Lower leg skin (tissue), 4 donors: ENCODE data around the gene LGR6. TPM values are rescaled to one million over a fixed set of nuclear protein-coding genes. Genes with fewer than 3 reads are reported as not detected.
"Not testable (repeated sequence)": the region's sequence is repeated elsewhere in the genome, so short reads cannot be mapped to it uniquely, and the experiment has no call there.

Experiments used
- DNase-seq, 2 donors: peaks; one replicate each; pipeline ENCODE4 v3.0.0-alpha.2; 2019; ENCODE audit warnings: low spot score in 2 of 2
- H3K4me3 ChIP-seq: fragments of 200-600 bp; sonication (generic); 2 replicates; pipeline ENCODE4 v1.5.1; 2017; ENCODE audit warnings: mild to moderate bottlenecking, low read depth; ENCODE audit not compliant: poor library complexity, severe bottlenecking
- CTCF ChIP-seq, 3 donors: fragments of 450-650 bp; IDR thresholded peaks; one replicate each; pipeline ENCODE4 v1.5.1; 2016; ENCODE audit warnings: antibody characterized with exemption in 3 of 3, mild to moderate bottlenecking in 3 of 3, moderate library complexity in 2 of 3
- POLR2A ChIP-seq, 2 donors: fragments of 450-650 bp; IDR thresholded peaks; one replicate each; pipeline ENCODE4 v1.6.1; 2016 to 2017; ENCODE audit warnings: antibody characterized with exemption in 2 of 2, mild to moderate bottlenecking in 1 of 2, moderate library complexity in 1 of 2
- WGBS, 2 donors: methylation state at CpG; one replicate each; pipeline ENCODE4 v1.1.5; 2018; 5-methylcytosine and 5-hydroxymethylcytosine counted together
- intact Hi-C: fragments of 100-400 bp; cut with DNase I; formaldehyde crosslinking; loops from one replicate; pipeline ENCODE4 v1.15.0; 2023; ENCODE audit warnings: low total_unique reads
- total RNA-seq, 4 donors: library from RNA; depleted of rRNA; stranded (reverse); fragments of >200 nt; gene quantifications; one replicate each; pipeline ENCODE4 v1.1.0, GENCODE V29; 2016

The LGR6 gene
- total RNA-seq, 4 donors from 2014 or later = 0.39 to 4.4 (median 1.8) TPM

GRCh38 chr1:202189001-202189790 is 4.4 kb upstream of the LGR6 start:
- WGBS, 2 donors = 54 to 69% methylated on average over 14 to 20 of the region's 20 CpGs
- no peak overlapping the region for H3K4me3 ChIP-seq
- TF ChIP-seq POLR2A (IDR thresholded peaks at IDR 0.05) = no peak
- TF ChIP-seq CTCF (IDR thresholded peaks at IDR 0.05) = no peak
- intact Hi-C loops = loop anchor here (5.0 to 10.0 kb wide), 2 partner anchors 128 to 526 kb away; partner anchors contain the start of gene SYT2
- DNase-seq = peak; percentile 44 to 94

- intact Hi-C loops = loop anchor here (5.0 to 10.0 kb wide), 2 partner anchors 127 to 525 kb away; partner anchors contain the start of gene SYT2
- TF ChIP-seq POLR2A (IDR thresholded peaks at IDR 0.05) = no peak
- no peak for TF ChIP-seq CTCF (IDR thresholded peaks at IDR 0.05)
- no peak for DNase-seq
- 85 to 88% methylated on average over 7 of the region's 7 CpGs for WGBS, 2 donors
- H3K4me3 ChIP-seq = no peak overlapping the region
Measured at GRCh38 chr1:202189918-202190715, 3.5 kb upstream of the LGR6 start.

GRCh38 chr1:202191391-202191790 is 2.2 kb upstream of the LGR6 start:
- DNase-seq, intact Hi-C loops, H3K4me3 ChIP-seq: not testable (repeated sequence)
- 95 to 100% methylated on average over 1 to 3 of the region's 33 CpGs for WGBS, 2 donors

GRCh38 chr1:202192770-202193613 is 607 bp upstream of the LGR6 start:
- intact Hi-C loops = no loop called here
- H3K4me3 ChIP-seq = no peak overlapping the region
- 25 to 29% methylated on average over 9 to 14 of the region's 18 CpGs for WGBS, 2 donors
- TF ChIP-seq CTCF (IDR thresholded peaks at IDR 0.05) = no peak
- peak in 1 of 2 donors; percentile 91 for DNase-seq

- no peak for TF ChIP-seq POLR2A (IDR thresholded peaks at IDR 0.05)
- TF ChIP-seq CTCF (IDR thresholded peaks at IDR 0.05) = no peak
- no peak for DNase-seq
- H3K4me3 ChIP-seq = no peak overlapping the region
- intact Hi-C loops = no loop called here
- 56 to 59% methylated on average over 8 to 11 of the region's 11 CpGs for WGBS, 2 donors
Measured at GRCh38 chr1:202194328-202194648, 689 bp downstream of the LGR6 start.
